K562 (cell line): ENCODE results near the gene SERPINA6. TPM values are rescaled to one million over a fixed set of nuclear protein-coding genes. Genes with fewer than 3 reads are reported as not detected.

Experiments used
- ATAC-seq: fragments of 200-7000 bp; cut with Tn5 transposase; 3 replicates; pipeline ENCODE4 v1.9.1; 2020; ENCODE audit warnings: moderate library complexity
- BruUV-seq: library from RNA; stranded (reverse); fragments of 400-500 nt; replicated peaks from 2 replicates; lab custom pipeline; 2021; lab: Mats Ljungman, UMichigan
- CTCF ChIA-PET: fragments of 300-600 bp; formaldehyde crosslinking; extraction: SDS; loops from one replicate; lab custom pipeline; 2021; ENCODE audit warnings: low intra/inter-chr PET ratio; lab: Yijun Ruan, JAX
- POLR2A ChIA-PET: fragments of 300-600, 350-650 bp; sonication (Branson Sonifier 250); formaldehyde crosslinking; extraction: SDS; loops from one replicate; lab custom pipeline; 2021; ENCODE audit warnings: antibody characterized with exemption, inconsistent platforms; lab: Yijun Ruan, JAX
- DNase-seq, 4 experiments: peaks; one replicate each; pipeline versions ENCODE4 v3.0.0 to v3.0.0-alpha.2; 2011 to 2018; ENCODE audit warnings: low spot score in 3 of 4, mixed read lengths in 3 of 4; ENCODE audit errors: extremely low read depth in 1 of 4
- FAIRE-seq: peaks from 2 replicates; lab custom pipeline; 2011; peaks lifted over from hg19 to GRCh38; lab: Jason Lieb, UNC
- H2AFZ ChIP-seq: 2 replicates; pipeline ENCODE4 v1.6.0; 2011; ENCODE audit warnings: low read depth, low read length, control low read depth, inconsistent platforms
- H3K27ac ChIP-seq: fragments of 200-600 bp; 3 replicates; pipeline ENCODE4 v1.8.0; 2011; ENCODE audit warnings: low read depth, mild to moderate bottlenecking, control low read depth, inconsistent platforms, low read length, moderate library complexity, mixed read lengths; ENCODE audit errors: extremely low read depth
- H3K27me3 ChIP-seq, 2 experiments: fragments of 300-600 bp in 1 of 2; 2 replicates in 1 of 2; 3 replicates in 1 of 2; pipeline versions ENCODE4 v1.6.0 to v1.8.0; 2011; ENCODE audit warnings: inconsistent platforms in 2 of 2, low read length in 2 of 2, mild to moderate bottlenecking in 1 of 2, mixed read lengths in 1 of 2, moderate library complexity in 1 of 2; ENCODE audit not compliant: control insufficient read depth in 2 of 2, insufficient read depth in 2 of 2
- H3K36me3 ChIP-seq: fragments of 300-600 bp; 3 replicates; pipeline ENCODE4 v1.8.0; 2011; ENCODE audit warnings: mild to moderate bottlenecking, low read length, inconsistent platforms; ENCODE audit not compliant: control insufficient read depth, insufficient read depth
- H3K4me1 ChIP-seq, 2 experiments: fragments of 200-600 bp in 1 of 2; replicated peaks in 1 of 2; 2 replicates in 1 of 2; 3 replicates in 1 of 2; pipeline versions ENCODE4 v1.5.1 to v1.8.0; 2011; ENCODE audit warnings: inconsistent platforms in 2 of 2, low read length in 2 of 2, mild to moderate bottlenecking in 1 of 2, mixed read lengths in 1 of 2, moderate library complexity in 1 of 2; ENCODE audit not compliant: control insufficient read depth in 2 of 2, insufficient read depth in 2 of 2
- H3K4me2 ChIP-seq: 2 replicates; pipeline ENCODE4 v1.6.1; 2011; ENCODE audit warnings: low read length, control low read depth, inconsistent platforms, mixed read lengths; ENCODE audit not compliant: insufficient read depth
- H3K4me3 ChIP-seq: fragments of 200-600 bp; sonication (generic), shearing (Covaris generic); 2 replicates; pipeline ENCODE4 v1.5.1; 2016; ENCODE audit warnings: control low read depth, inconsistent platforms
- H3K79me2 ChIP-seq: fragments of 200-600 bp; 3 replicates; pipeline ENCODE4 v1.8.0; 2011; ENCODE audit warnings: low read length, inconsistent platforms; ENCODE audit not compliant: control insufficient read depth, insufficient read depth
- H3K9ac ChIP-seq, 2 experiments: 2 replicates each; pipeline versions ENCODE4 v1.6.0 to v1.6.1; 2011; ENCODE audit warnings: low read depth in 2 of 2, low read length in 2 of 2, control low read depth in 1 of 2, inconsistent platforms in 1 of 2, mild to moderate bottlenecking in 1 of 2, mixed read lengths in 1 of 2; ENCODE audit not compliant: insufficient read depth in 1 of 2
- H3K9me1 ChIP-seq: one replicate; pipeline ENCODE4 v1.6.0; 2011; ENCODE audit warnings: inconsistent platforms, mild to moderate bottlenecking, low read length, moderate library complexity; ENCODE audit not compliant: control insufficient read depth, insufficient read depth
- H3K9me3 ChIP-seq: replicated peaks from 2 replicates; pipeline ENCODE4 v1.5.1; 2011; ENCODE audit warnings: low read depth, low read length, inconsistent platforms; ENCODE audit not compliant: control insufficient read depth, insufficient read depth
- H4K20me1 ChIP-seq: replicated peaks from 2 replicates; pipeline ENCODE4 v1.6.1; 2011; ENCODE audit warnings: low read length, inconsistent platforms, mixed read lengths; ENCODE audit not compliant: control insufficient read depth, insufficient read depth
- ATF1 ChIP-seq, 2 experiments: fragments of 450-650 bp in 1 of 2; IDR thresholded peaks; 2 replicates each; pipeline ENCODE4 v1.6.1; 2016; ENCODE audit warnings: missing compliant biosample characterization in 1 of 2, missing genetic modification characterization in 1 of 2
- CAMTA2 ChIP-seq: fragments of 250-450 bp; sonication (Bioruptor Pico); conservative IDR thresholded peaks from 2 replicates; pipeline ENCODE4 v1.5.1; 2022
- DIDO1 ChIP-seq: fragments of 450-650 bp; IDR thresholded peaks from 2 replicates; pipeline ENCODE4 v1.6.1; 2016; ENCODE audit warnings: low read depth, missing biosample characterization, missing genetic modification characterization
- DLX4 ChIP-seq: fragments of 250-450 bp; sonication (Bioruptor Pico); IDR thresholded peaks from 2 replicates; pipeline ENCODE4 v1.6.1; 2021; ENCODE audit warnings: mild to moderate bottlenecking
- FIP1L1 ChIP-seq: fragments of 200-400 bp; formaldehyde crosslinking; IDR thresholded peaks from 2 replicates; pipeline ENCODE4 v1.6.1; 2018; ENCODE audit warnings: mild to moderate bottlenecking, low read depth, low read length; ENCODE audit not compliant: poor library complexity, severe bottlenecking
- IFI16 ChIP-seq: fragments of 250-450 bp; sonication (Bioruptor Pico); IDR thresholded peaks from 2 replicates; pipeline ENCODE4 v2.1.2; 2022; ENCODE audit warnings: mild to moderate bottlenecking, inconsistent platforms
- PHB ChIP-seq: fragments of 250-450 bp; sonication (Bioruptor Pico); IDR thresholded peaks from 2 replicates; pipeline ENCODE4 v1.5.0; 2021
- RBM17 ChIP-seq: fragments of 200-400 bp; formaldehyde crosslinking; IDR thresholded peaks from 2 replicates; pipeline ENCODE4 v1.6.1; 2017; ENCODE audit warnings: low read depth, mild to moderate bottlenecking, low read length, borderline replicate concordance
- TGIF2 ChIP-seq: sonication (generic); formaldehyde crosslinking; IDR thresholded peaks from 2 replicates; pipeline ENCODE4 v1.8.1; 2022; ENCODE audit warnings: mild to moderate bottlenecking, missing genetic modification reagents, moderate library complexity
- XRCC5 ChIP-seq: fragments of 200-400 bp; formaldehyde crosslinking; IDR thresholded peaks from 2 replicates; pipeline ENCODE4 v1.6.1; 2017; ENCODE audit warnings: low read depth, mild to moderate bottlenecking, low read length
- ZC3H4 ChIP-seq: sonication (generic); formaldehyde crosslinking; IDR thresholded peaks from 2 replicates; pipeline ENCODE4 v1.9.0; 2021; ENCODE audit warnings: missing genetic modification reagents, borderline replicate concordance
- ZNF224 ChIP-seq: sonication (generic); formaldehyde crosslinking; IDR thresholded peaks from 2 replicates; pipeline ENCODE4 v1.8.0; 2022; ENCODE audit warnings: mild to moderate bottlenecking, missing genetic modification reagents
- ZNF695 ChIP-seq: fragments of 450-650 bp; formaldehyde crosslinking; IDR thresholded peaks from 2 replicates; pipeline ENCODE4 v1.4.0; 2020; ENCODE audit warnings: mild to moderate bottlenecking, moderate library complexity
- ZNF740 ChIP-seq, 3 experiments: fragments of 200-800 bp in 1 of 3; sonication (Bioruptor generic) in 1 of 3; sonication (generic) in 1 of 3; formaldehyde crosslinking in 1 of 3; IDR thresholded peaks; 2 replicates each; pipeline versions ENCODE4 v1.6.1 to v1.8.0; 2016 to 2022; ENCODE audit warnings: mild to moderate bottlenecking in 2 of 3, missing compliant biosample characterization in 2 of 3, missing genetic modification characterization in 2 of 3, missing genetic modification reagents in 1 of 3
- WGBS: fragments of 100-300 bp; shearing (Covaris generic); methylation state at CpG from one replicate; pipeline ENCODE4 v1.1.6; 2016; ENCODE audit warnings: low coverage, mixed read lengths; ENCODE audit not compliant: insufficient coverage; ENCODE audit errors: missing lambda C conversion rate; 5-methylcytosine and 5-hydroxymethylcytosine counted together
- in situ Hi-C: fragments of 300-500 bp; cut with MboI; formaldehyde crosslinking; loops from 4 replicates; pipeline ENCODE4 v1.15.0; 2018; ENCODE audit warnings: inconsistent platforms, mixed read lengths
- intact Hi-C: fragments of 100-400 bp; cut with micrococcal nuclease; formaldehyde crosslinking; loops from 2 replicates; pipeline ENCODE4 v1.14.2; 2022
- polyA plus RNA-seq, 8 experiments: library from polyadenylated mRNA; depleted of rRNA in 4 of 8; stranded (reverse) in 5 of 8; unstranded in 3 of 8; fragments of >200 nt; fragmentation: Nextera tagmentation in 2 of 8; fragmentation: Illumina TruSeq in 1 of 8; extraction: Ambion mirVana in 2 of 8; extraction: Trizol in 1 of 8; gene quantifications; 2 replicates each; pipeline versions ENCODE4 v1.2.1 to v1.2.3, GENCODE V29; 2011 to 2014; ENCODE audit warnings: inconsistent platforms in 1 of 8, missing spikeins in 1 of 8
- total RNA-seq, 7 experiments: library from RNA; depleted of rRNA in 6 of 7; stranded (reverse); fragments of >200 nt in 6 of 7; fragmentation: Illumina TruSeq in 2 of 7; extraction: Trizol in 2 of 7; gene quantifications; 2 replicates each; pipeline versions ENCODE4 v1.2.1 to v1.2.3, GENCODE V29; 2011 to 2021; ENCODE audit warnings: low replicate concordance in 1 of 7
- TF ChIP-seq, protein P1 (sequence below): fragments of 200-800 bp; sonication (Bioruptor generic); IDR thresholded peaks from 2 replicates; pipeline ENCODE4 v1.6.1; 2016; ENCODE audit warnings: missing genetic modification characterization, missing compliant biosample characterization

The SERPINA6 gene
- total and polyA plus RNA-seq, 9 of the 15 experiments (the other 6 are each of a cell fraction or from before 2014, with no cell fraction given) = not detected

- H3K4me1 ChIP-seq = no peaks in the 10 kb centered on the region
- H3K4me3 ChIP-seq = no peak overlapping the region
- in situ Hi-C loops = no loop called here
- FAIRE-seq (no peak), DNase-seq (no peak), ATAC-seq (no peak)
- no peak overlapping the region for H3K9ac ChIP-seq
- H3K27ac ChIP-seq = no peak overlapping the region
- H3K9me3 ChIP-seq = no peaks in the 10 kb centered on the region
- H3K79me2 ChIP-seq = no peaks in the 10 kb centered on the region
- intact Hi-C loops = no loop called here
- no peaks in the 10 kb centered on the region for H3K36me3 ChIP-seq
- no peak overlapping the region for H3K4me2 ChIP-seq
- no peak overlapping the region for H2AFZ ChIP-seq
- H3K9me1 ChIP-seq = no peaks in the 10 kb centered on the region
- ChIA-PET POLR2A (no interaction called here), CTCF (no interaction called here)
- BruUV-seq = no TSS peak
- 0% methylated on average over 3 of the region's 3 CpGs for WGBS
- H3K27me3 ChIP-seq = no peaks in the 10 kb centered on the region
- no peaks in the 10 kb centered on the region for H4K20me1 ChIP-seq
- no peak for TF ChIP-seq ZC3H4 (CRISPR knock-in tag)
- TF ChIP-seq TGIF2 (CRISPR knock-in tag) = no peak
- TF ChIP-seq, protein P1, sequence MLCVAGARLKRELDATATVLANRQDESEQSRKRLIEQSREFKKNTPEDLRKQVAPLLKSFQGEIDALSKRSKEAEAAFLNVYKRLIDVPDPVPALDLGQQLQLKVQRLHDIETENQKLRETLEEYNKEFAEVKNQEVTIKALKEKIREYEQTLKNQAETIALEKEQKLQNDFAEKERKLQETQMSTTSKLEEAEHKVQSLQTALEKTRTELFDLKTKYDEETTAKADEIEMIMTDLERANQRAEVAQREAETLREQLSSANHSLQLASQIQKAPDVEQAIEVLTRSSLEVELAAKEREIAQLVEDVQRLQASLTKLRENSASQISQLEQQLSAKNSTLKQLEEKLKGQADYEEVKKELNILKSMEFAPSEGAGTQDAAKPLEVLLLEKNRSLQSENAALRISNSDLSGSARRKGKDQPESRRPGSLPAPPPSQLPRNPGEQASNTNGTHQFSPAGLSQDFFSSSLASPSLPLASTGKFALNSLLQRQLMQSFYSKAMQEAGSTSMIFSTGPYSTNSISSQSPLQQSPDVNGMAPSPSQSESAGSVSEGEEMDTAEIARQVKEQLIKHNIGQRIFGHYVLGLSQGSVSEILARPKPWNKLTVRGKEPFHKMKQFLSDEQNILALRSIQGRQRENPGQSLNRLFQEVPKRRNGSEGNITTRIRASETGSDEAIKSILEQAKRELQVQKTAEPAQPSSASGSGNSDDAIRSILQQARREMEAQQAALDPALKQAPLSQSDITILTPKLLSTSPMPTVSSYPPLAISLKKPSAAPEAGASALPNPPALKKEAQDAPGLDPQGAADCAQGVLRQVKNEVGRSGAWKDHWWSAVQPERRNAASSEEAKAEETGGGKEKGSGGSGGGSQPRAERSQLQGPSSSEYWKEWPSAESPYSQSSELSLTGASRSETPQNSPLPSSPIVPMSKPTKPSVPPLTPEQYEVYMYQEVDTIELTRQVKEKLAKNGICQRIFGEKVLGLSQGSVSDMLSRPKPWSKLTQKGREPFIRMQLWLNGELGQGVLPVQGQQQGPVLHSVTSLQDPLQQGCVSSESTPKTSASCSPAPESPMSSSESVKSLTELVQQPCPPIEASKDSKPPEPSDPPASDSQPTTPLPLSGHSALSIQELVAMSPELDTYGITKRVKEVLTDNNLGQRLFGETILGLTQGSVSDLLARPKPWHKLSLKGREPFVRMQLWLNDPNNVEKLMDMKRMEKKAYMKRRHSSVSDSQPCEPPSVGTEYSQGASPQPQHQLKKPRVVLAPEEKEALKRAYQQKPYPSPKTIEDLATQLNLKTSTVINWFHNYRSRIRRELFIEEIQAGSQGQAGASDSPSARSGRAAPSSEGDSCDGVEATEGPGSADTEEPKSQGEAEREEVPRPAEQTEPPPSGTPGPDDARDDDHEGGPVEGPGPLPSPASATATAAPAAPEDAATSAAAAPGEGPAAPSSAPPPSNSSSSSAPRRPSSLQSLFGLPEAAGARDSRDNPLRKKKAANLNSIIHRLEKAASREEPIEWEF (CRISPR knock-in tag) = no peak
- TF ChIP-seq DIDO1 (tag) = no peak
- TF ChIP-seq CAMTA2 (CRISPR knock-in tag) = no peak
- TF ChIP-seq ATF1 (CRISPR knock-in tag; IDR thresholded peaks at IDR 0.05) = no peak
- no peak for TF ChIP-seq ATF1 (tag; IDR thresholded peaks at IDR 0.05)
- TF ChIP-seq ZNF224 (CRISPR knock-in tag) = no peak
- TF ChIP-seq PHB = no peak
- no peak for TF ChIP-seq DLX4
- no peak for TF ChIP-seq RBM17
- no peak for TF ChIP-seq ZNF740 (CRISPR knock-in tag; IDR thresholded peaks at IDR 0.05)
- TF ChIP-seq ZNF740 (tag; IDR thresholded peaks at IDR 0.05) = no peak
- no peak for TF ChIP-seq XRCC5
- no peak for TF ChIP-seq ZNF695 (CRISPR knock-in tag)
- TF ChIP-seq IFI16 (CRISPR knock-in tag) = no peak
- no peak for TF ChIP-seq FIP1L1
Measured at GRCh38 chr14:94330432-94330831, 7.3 kb upstream of the SERPINA6 start.
